HG03097 (cell line): ENCODE results near the gene C1QB.

Source experiments
- ATAC-seq: cut with Tn5 transposase; IDR thresholded peaks from one replicate; pipeline ENCODE4 v1.9.1; 2021; ENCODE audit not compliant: unreplicated experiment, low FRiP score

The C1QB gene

GRCh38 chr1:22633697-22634463 is 19.2 kb upstream of the C1QB start:
- no peak for ATAC-seq

DNA sequence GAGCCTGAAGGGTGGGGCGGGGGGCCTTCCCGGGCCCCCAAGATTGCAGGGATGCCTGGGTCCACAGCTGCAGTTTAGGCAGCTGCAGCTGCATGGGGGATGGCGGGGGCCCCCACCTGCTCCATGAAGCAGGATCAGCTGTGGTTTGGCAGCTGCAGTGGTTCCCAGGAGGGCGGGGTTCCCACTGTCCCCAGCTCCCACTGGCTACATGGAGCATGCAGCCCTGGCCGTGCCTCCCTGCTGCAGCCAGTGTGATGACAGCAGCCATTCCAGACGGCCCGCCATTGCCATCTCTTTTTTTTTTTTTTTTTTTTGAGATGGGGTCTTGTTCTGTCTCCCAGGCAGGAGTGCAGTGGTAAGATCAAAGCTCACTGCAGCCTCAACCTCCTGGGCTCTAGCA is 17.6 kb upstream of the C1QB start:
- no peak for ATAC-seq

DNA sequence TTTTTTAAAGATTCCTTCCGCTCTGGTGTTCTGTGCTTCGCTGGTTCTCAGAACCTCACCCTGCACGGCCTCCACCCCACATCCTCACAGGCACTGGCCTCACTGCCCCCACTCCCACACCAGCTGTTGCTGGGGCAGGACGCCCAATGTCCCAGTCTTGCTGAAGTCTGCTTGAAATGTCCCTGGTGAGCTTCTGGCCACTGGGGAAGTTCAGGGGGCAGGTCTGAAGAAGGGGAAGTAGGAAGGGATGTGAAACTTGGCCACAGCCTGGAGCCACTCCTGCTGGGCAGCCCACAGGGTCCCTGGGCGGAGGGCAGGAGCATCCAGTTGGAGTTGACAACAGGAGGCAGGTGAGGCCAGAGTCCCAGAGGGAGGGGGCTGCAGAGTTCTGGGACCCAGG is 16.7 kb upstream of the C1QB start, which contains the start of gene C1QA:
Gene C1QA, plus strand, starts transcription at position 276 of the 400 bp plus-strand sequence. CDS start 989 bp downstream, outside the sequence.
- no peak for ATAC-seq

- no peak for ATAC-seq
Observed at GRCh38 chr1:22636927-22637326, 16.1 kb upstream of the C1QB start.

DNA sequence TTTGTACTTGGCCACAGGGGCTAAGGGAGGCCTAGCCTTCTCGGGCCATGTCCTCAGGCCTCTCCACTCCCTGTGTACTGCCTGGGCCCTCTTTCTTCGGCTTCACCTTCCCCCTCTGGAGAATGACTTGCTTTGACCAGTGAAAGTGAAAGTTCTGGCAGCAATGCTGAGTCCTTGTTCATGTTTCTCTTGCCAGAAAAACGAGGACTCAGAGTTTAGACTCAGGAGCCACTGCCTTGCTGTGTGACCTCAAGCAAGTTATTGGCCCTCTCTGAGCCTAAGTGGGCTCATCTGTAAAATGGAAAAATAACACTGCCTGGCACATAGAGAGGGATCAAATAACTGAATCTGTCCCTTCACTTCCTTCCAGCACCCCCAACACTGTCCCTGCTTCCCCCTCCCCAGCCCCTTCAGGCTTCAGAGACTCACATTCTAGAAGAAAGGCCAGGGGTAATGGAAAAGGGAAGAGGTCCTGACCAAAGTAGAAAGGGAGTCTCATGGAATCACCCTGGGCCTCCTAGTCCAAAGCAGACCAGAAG is 15.1 kb upstream of the C1QB start:
- ATAC-seq = no peak

- ATAC-seq = no peak
Observed at GRCh38 chr1:22638476-22639234, 14.4 kb upstream of the C1QB start.

DNA sequence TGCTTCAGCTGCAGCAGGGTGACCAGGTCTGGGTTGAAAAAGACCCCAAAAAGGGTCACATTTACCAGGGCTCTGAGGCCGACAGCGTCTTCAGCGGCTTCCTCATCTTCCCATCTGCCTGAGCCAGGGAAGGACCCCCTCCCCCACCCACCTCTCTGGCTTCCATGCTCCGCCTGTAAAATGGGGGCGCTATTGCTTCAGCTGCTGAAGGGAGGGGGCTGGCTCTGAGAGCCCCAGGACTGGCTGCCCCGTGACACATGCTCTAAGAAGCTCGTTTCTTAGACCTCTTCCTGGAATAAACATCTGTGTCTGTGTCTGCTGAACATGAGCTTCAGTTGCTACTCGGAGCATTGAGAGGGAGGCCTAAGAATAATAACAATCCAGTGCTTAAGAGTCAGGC is 13.8 kb upstream of the C1QB start:
- no peak for ATAC-seq

- no peak for ATAC-seq
Observed at GRCh38 chr1:22641247-22641646, 11.8 kb upstream of the C1QB start.

DNA sequence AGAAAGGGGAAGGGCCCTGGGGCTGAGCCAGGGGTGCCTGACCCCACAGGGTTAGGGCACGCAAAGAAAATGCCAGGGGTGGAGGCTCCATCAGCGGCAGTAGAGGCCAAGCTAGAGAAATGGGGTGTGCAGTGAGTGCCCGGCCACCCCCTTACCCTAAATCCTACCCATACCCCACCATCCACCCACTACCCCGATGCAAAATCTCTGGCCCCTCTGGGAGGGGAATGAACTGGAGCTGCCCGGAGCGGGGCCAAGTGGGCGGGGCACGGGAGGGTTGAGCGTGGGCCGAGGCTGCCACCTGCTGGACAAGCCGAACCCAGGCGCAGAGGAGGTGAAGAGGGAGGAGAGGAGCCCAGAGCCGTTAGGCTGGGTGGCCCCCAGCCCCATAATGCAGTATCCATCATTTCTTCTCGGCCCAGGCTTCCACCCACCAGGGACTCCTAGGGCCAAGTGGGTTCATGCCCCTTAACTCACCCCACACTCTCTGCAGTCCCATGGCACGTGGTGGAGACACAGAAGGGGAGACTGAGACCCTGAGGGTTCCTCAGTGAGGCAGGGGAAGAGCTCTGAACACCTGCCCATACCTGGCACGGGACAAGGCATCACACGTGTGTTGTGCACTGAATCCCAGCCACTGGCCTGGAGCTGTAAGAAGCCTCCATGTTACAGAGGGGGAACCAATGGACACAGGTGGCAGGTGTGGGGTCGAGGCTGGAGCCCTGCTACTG is 11.0 kb upstream of the C1QB start:
- ATAC-seq = no peak

DNA sequence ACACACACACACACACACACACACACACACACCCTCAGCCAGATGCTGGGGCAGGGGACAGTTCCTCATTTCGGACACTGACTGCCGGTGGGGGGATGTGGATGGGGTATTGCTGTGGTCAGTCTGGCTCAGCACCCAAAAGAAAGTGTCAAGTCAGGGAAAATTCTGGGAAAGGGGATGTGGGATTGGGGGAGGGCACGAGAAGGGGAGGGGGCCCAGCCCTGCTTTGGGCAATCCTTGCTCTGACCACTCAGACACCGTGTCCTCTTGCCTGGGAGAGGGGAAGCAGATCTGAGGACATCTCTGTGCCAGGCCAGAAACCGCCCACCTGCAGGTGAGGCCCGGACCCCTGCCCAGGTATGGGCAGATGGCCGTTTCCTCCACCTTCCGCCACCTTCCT is 9.7 kb upstream of the C1QB start, which contains the start of gene C1QC:
Gene C1QC, plus strand, starts transcription at position 253 of the 400 bp plus-strand sequence. CDS start 391 bp downstream, outside the sequence.
- ATAC-seq = no peak

GRCh38 chr1:22643928-22644327 is 9.1 kb upstream of the C1QB start:
- ATAC-seq = no peak

DNA sequence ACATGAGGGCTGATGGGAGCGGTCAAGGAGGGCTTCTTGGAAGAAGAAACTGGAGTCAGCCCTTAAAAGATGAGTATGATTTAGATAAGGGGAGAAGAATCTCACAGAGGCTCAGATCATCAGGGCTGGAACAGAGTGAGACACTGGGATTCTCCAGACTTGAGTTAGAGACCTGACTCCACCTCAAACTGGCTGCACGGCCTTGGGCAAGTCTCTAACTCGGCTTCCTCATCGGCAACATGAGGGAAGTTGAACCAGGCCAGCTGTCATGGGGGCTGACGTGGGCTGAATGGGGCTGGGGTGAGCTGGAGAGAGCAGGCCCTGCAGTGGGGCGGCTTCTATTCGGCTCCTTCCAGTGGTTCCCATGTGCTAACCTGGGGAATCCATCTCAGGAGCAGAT is 7.1 kb upstream of the C1QB start:
- ATAC-seq = no peak

- no peak for ATAC-seq
Observed at GRCh38 chr1:22646384-22646783, 6.7 kb upstream of the C1QB start.

- no peak for ATAC-seq
Observed at GRCh38 chr1:22650089-22650693, 2.8 kb upstream of the C1QB start.

- ATAC-seq = no peak
Observed at GRCh38 chr1:22651941-22652856, 837 bp upstream of the C1QB start.

DNA sequence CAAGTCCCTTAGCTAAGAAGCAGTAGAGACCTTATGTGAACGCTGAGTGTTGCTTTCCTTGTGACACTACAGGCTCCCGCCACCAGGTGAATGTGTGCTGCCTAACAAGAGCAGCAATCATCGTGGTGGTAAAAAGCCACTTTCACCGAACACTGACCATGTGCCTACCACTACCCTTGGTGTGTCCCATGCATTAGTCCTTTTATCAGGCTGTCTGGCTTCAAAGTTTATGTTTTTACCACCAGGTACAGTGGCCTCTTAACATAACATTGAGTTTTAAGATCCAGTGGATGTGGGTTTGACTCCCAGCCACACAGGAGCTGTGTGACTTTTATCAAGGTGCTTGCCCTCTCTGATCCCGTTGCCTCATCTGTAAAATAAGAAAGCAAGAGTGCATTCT is 1.7 kb downstream of the C1QB start:
- ATAC-seq = no peak

DNA sequence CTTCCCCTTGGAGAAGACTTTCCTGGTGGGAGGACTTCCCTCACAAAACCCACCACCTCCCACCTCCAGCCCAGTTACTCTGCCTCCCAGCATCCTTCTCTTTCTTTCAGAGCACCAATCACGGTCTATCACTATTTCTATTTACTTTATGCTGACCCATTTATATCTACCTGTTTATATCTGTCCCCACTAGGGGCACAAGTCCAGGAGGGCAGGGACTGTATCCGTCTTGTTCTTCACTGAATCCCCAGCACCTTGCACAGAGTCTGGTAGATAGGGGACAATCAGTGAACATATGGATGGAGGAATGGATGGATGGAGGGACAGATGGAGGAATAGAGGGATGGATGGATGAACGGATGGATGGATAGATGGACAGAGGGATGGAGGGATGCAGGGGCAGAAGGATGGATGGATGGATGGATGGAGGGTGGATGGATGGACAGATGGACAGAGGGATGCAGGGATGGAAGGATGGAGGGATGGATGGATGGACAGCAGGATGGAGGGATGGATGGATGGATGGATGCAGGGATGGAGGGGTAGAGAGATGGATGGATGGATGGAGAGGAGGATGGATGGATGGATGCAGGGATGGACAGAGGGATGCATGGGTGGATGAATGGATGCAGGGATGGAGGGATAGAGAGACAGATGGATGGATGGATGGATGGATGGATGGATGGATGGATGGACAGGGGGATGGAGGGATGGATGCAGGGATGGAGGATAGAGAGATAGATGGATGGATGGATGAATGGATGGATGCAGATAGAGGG is 5.5 kb downstream of the C1QB start:
- ATAC-seq = no peak

- no peak for ATAC-seq
Observed at GRCh38 chr1:22660716-22661241, 7.7 kb downstream of the C1QB start.
